ENCODE results near the gene PFKFB2. TPM values are rescaled to one million over a fixed set of nuclear protein-coding genes. Genes with fewer than 3 reads are reported as not detected.

Gene PFKFB2
- total and polyA plus RNA-seq, 2 donors (not counting 3 experiments of a cell fraction or from before 2014, with no cell fraction given): 0.70 to 2.0 TPM

- BruUV-seq (replicated peaks): no TSS peak
- Histone ChIP-seq H3K4me2 (ENCODE audit: insufficient read depth, low read length) (no peak overlapping the region), H4K20me1 (replicated peaks; ENCODE audit: control insufficient read depth, extremely low read depth, insufficient read depth, low read length) (no peaks in the 10 kb centered on the region), H3K9me1 (replicated peaks; ENCODE audit: control insufficient read depth, extremely low read depth, insufficient read depth, low read length) (no peaks in the 10 kb centered on the region), H3K27ac (ENCODE audit: insufficient read depth, low read depth, low read length) (no peak overlapping the region), H3K79me2 (ENCODE audit: control insufficient read depth, insufficient read depth, low read length) (no peaks in the 10 kb centered on the region), H3K27me3 (ENCODE audit: control insufficient read depth in 2 of 2, insufficient read depth in 2 of 2, low read length in 2 of 2) (peaks cover 2 to 3% of the 10 kb centered on the region in 2 experiments), H2AFZ (ENCODE audit: low read depth, low read length) (no peak overlapping the region), H3K9ac (replicated peaks; ENCODE audit: extremely low read depth, insufficient read depth, low read length) (no peak overlapping the region), H3K36me3 (ENCODE audit: control insufficient read depth in 2 of 2, extremely low read depth in 1 of 2, insufficient read depth in 2 of 2, low read length in 2 of 2) (no peaks in the 10 kb centered on the region), H3K9me3 (replicated peaks; ENCODE audit: control insufficient read depth, insufficient read depth, low read length) (no peaks in the 10 kb centered on the region), H3K4me3 (replicated peaks in 1 of 3; ENCODE audit: insufficient read depth in 1 of 3, low read depth in 1 of 3, low read length in 3 of 3) (no peak overlapping the region), H3K4me1 (ENCODE audit: control insufficient read depth, extremely low read depth, insufficient read depth, low read length) (no peaks in the 10 kb centered on the region)
- intact Hi-C loops (cut with micrococcal nuclease) (loop anchor here (1.0 kb wide), 5 partner anchors 121 to 415 kb away; partner anchors contain the start of gene CD55), dilution Hi-C loops (cut with MboI; ENCODE audit: extremely low pct_ligation_motif_present, low sequenced_read_pairs) (no loop called here)
- TF ChIP-seq GATA2 (IDR thresholded peaks at IDR 0.05; ENCODE audit: insufficient read depth, insufficient read length, low read depth, low read length): no peak
- no peak for TF ChIP-seq FOS (IDR thresholded peaks at IDR 0.05; ENCODE audit: borderline replicate concordance, insufficient read depth, low read length)
- no peak for TF ChIP-seq MYC (IDR thresholded peaks at IDR 0.05; ENCODE audit: low read depth, low read length)
- no peak for TF ChIP-seq POLR2AphosphoS5 (IDR thresholded peaks at IDR 0.05; ENCODE audit: insufficient read depth, low read depth, low read length)
- no peak for TF ChIP-seq EZH2 (IDR thresholded peaks at IDR 0.05; ENCODE audit: borderline replicate concordance, low read depth, low read length, severe bottlenecking)
- no peak for TF ChIP-seq MAX (IDR thresholded peaks at IDR 0.05; ENCODE audit: insufficient read depth, insufficient read length)
- TF ChIP-seq JUN (IDR thresholded peaks at IDR 0.05; ENCODE audit: borderline replicate concordance, insufficient read depth, insufficient read length, low read depth): no peak
- no peak for TF ChIP-seq POLR2A (IDR thresholded peaks at IDR 0.05; ENCODE audit: low read depth, low read length)
- no peak for TF ChIP-seq CTCF (IDR thresholded peaks at IDR 0.05; ENCODE audit: extremely low read depth in 1 of 2, insufficient read depth in 1 of 2, low read depth in 1 of 2, low read length in 2 of 2)
- no peak for FAIRE-seq
- CTCF ChIA-PET: interaction anchor here (0.6 to 5.0 kb wide), 33 partner anchors 10 to 418 kb away, joined by 3 to 181 read pairs (median 4); partner anchors contain the start of genes CD55, CR1 and PFKFB2
- POLR2A ChIA-PET: no interaction called here
- no peak for DNase-seq (ENCODE audit: low read depth, low spot score)
Measured at GRCh38 chr1:207084232-207084631, 31.2 kb downstream of the PFKFB2 start.
